HG03039 (cell line): ENCODE measurements around the gene TMEM140.
"Not testable (repeated sequence)": the region's sequence is repeated elsewhere in the genome, so short reads cannot be mapped to it uniquely, and the experiment has no call there.

Source experiments
- ATAC-seq: cut with Tn5 transposase; IDR thresholded peaks from one replicate; pipeline ENCODE4 v1.9.1; 2021; ENCODE audit warnings: mild to moderate bottlenecking, moderate library complexity; ENCODE audit not compliant: unreplicated experiment

The TMEM140 gene

DNA sequence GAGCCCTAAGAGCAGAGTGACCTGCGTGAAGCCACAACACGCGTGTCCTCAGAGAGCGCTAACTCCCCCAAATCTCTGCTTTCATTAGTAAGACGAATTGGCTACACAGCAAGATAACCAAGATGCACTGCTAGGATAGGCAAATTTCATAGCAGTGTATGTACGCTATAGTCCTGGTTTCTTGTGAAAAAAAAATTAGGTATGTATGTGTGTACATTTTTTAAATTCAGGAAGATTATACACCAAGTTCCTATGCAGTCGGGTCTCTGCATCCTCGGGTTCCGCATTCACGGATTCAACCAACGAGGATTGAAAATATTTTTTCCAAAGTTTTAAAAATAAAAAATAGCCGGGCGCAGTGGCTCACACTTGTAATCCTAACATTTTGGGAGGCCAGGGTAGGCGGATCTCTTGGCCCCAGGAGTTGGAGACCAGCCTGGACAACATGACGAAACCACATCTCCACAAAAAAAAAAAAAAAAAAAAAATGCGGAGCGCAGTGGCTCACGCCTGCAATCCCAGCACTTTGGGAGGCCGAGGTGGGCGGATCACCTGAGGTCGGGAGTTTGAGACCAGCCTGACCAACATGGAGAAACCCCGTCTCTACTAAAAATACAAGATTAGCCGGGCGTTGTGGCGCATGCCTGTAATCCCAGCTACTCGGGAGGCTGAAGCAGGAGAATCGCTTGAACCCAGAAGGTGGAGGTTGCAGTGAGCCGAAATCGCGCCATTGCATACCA is 64.2 kb downstream of the TMEM140 start:
- ATAC-seq: not testable (repeated sequence)

DNA sequence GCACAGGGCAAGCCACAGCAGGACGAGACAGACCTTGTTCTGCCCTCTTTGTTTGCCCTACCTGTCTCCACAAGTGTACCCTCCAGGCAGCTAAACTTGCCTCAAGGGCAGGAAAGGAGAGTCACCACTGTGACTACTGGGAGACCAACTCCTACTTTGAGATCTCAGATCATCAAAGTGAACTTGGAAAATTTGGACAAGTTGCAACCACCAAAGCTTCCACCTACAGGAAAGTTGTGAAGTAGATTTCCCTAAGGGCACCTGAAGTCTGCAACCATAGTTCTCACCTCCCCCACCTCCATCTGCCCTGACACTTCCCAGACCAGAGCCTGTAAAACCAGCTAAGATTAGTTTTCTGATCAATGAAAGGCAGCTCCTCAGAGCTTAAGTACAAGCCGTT is 66.0 kb downstream of the TMEM140 start:
- ATAC-seq: no peak

DNA sequence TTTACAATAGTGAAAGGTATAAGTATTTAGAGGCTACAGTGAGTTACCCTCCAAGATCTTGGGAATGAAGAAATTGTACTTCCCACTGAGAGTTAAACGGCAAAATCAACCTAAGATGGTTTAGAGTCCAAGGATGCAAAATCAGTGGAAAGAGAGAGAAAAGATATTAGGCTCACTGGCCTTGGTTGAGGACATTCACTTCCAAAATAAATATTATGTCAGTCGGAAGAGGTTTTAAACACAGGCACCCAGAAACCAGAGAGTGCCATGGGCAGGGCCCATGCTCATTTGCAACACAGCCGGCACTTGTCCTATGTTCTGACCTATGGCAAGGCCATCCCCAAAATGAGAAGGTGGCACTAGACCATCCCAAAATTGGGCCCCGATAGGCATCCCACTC is 67.3 kb downstream of the TMEM140 start:
- no peak for ATAC-seq

DNA sequence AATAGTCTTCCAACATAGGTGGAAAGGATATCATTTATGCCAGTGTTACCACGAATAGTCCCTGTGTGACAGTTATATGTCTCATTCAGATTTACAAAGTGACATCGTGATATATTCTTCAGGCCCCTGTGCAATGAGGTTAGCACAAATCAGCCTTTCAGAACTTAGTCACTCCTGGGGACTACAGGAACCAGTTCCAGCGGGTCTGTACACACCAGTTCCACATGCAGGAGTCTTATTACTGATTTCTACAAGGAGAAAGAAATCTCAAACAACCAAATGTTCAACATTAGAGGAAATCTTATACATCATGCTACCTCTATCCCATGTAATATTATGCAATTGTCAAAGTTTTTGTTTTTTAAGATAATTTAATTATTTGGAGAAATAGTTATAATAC is 67.8 kb downstream of the TMEM140 start:
- ATAC-seq: no peak
